OCI-LY1 (cell line): Measurements from ENCODE around the gene HDDC3.

Source experiments
- H2AFZ ChIP-seq: fragments of 200-600 bp; sonication (generic), shearing (Covaris generic); 2 replicates; pipeline ENCODE4 v1.6.0; 2014; ENCODE audit warnings: antibody characterized with exemption, mild to moderate bottlenecking, low read length
- H3F3A ChIP-seq: fragments of 200-600 bp; sonication (generic), shearing (Covaris generic); 2 replicates; pipeline ENCODE4 v1.6.0; 2014; ENCODE audit warnings: mild to moderate bottlenecking, antibody characterized with exemption, low read length, moderate library complexity; ENCODE audit not compliant: insufficient read depth
- H3K27ac ChIP-seq: fragments of 200-600 bp; sonication (generic); 2 replicates; pipeline ENCODE4 v1.5.1; 2014; ENCODE audit warnings: low read length, mixed run types, mild to moderate bottlenecking, low read depth; ENCODE audit not compliant: poor library complexity, severe bottlenecking
- H3K27me3 ChIP-seq: fragments of 200-600 bp; sonication (generic); 2 replicates; pipeline ENCODE4 v1.6.0; 2014; ENCODE audit warnings: antibody characterized with exemption, mild to moderate bottlenecking, low read length, moderate library complexity; ENCODE audit not compliant: insufficient read depth
- H3K36me3 ChIP-seq: fragments of 200-600 bp; sonication (generic); 2 replicates; pipeline ENCODE4 v1.6.1; 2014; ENCODE audit warnings: mild to moderate bottlenecking, antibody characterized with exemption, low read length, moderate library complexity, mixed read lengths; ENCODE audit not compliant: insufficient read depth
- H3K4me1 ChIP-seq: fragments of 200-600 bp; sonication (generic); 2 replicates; pipeline ENCODE4 v1.5.1; 2014; ENCODE audit warnings: mild to moderate bottlenecking, low read length, moderate library complexity; ENCODE audit not compliant: insufficient read depth, severe bottlenecking
- H3K4me2 ChIP-seq: fragments of 200-600 bp; sonication (generic), shearing (Covaris generic); 2 replicates; pipeline ENCODE4 v1.6.1; 2014; ENCODE audit warnings: low read length
- H3K4me3 ChIP-seq: fragments of 200-600 bp; sonication (generic); 2 replicates; pipeline ENCODE4 v1.5.1; 2014; ENCODE audit warnings: low read length, low read depth, mild to moderate bottlenecking, mixed read lengths; ENCODE audit not compliant: poor library complexity, severe bottlenecking
- H3K79me2 ChIP-seq: fragments of 200-600 bp; shearing (Covaris generic); 2 replicates; pipeline ENCODE4 v1.6.1; 2016; ENCODE audit warnings: mixed run types, low read length, mixed read lengths; ENCODE audit not compliant: insufficient read depth
- H3K9ac ChIP-seq: fragments of 200-600 bp; sonication (generic), shearing (Covaris generic); 2 replicates; pipeline ENCODE4 v1.6.1; 2014; ENCODE audit warnings: mild to moderate bottlenecking, low read length, mixed read lengths
- H3K9me2 ChIP-seq: fragments of 200-600 bp; sonication (generic), shearing (Covaris generic); 2 replicates; pipeline ENCODE4 v1.6.1; 2014; ENCODE audit warnings: low read depth, mild to moderate bottlenecking, low read length, mixed read lengths
- H3K9me3 ChIP-seq: fragments of 200-600 bp; shearing (Covaris generic); 2 replicates; pipeline ENCODE4 v1.6.1; 2014; ENCODE audit warnings: low read length, mixed read lengths
- H4K20me1 ChIP-seq: fragments of 200-600 bp; sonication (generic), shearing (Covaris generic); 2 replicates; pipeline ENCODE4 v1.6.0; 2016; ENCODE audit warnings: mild to moderate bottlenecking, low read length; ENCODE audit not compliant: insufficient read depth
- CTCF ChIP-seq: fragments of 200-600 bp; sonication (generic), shearing (Covaris generic); IDR thresholded peaks from 2 replicates; pipeline ENCODE4 v1.5.1; 2017; ENCODE audit warnings: mild to moderate bottlenecking, antibody characterized with exemption, low read length, moderate library complexity, mixed read lengths
- EZH2 ChIP-seq: fragments of 200-600 bp; sonication (generic), shearing (Covaris generic); IDR thresholded peaks from 2 replicates; pipeline ENCODE4 v1.8.0; 2017; ENCODE audit warnings: borderline replicate concordance, mixed run types, mild to moderate bottlenecking, antibody characterized with exemption, low read length, moderate library complexity, mixed read lengths

The HDDC3 gene

GRCh38 chr15:90954712-90955623 lies 22.6 kb upstream of the HDDC3 start, which contains the start of gene RCCD1:
TSS of gene RCCD1 (plus strand) at chr15:90954884. CDS start at chr15:90956735, 1,851 bp downstream.
- Histone ChIP-seq H3K4me3 (peak within 1 kb of the TSS; percentile 66), H3K4me1 (peaks cover 24% of the 10 kb centered on the region), H3K36me3 (peaks cover 39% of the 10 kb centered on the region)

GRCh38 chr15:90953947-90954711 lies 21.8 kb upstream of the HDDC3 start:
- peak overlapping the region; percentile 66 for H3K4me3 ChIP-seq
- no peak overlapping the region for H2AFZ ChIP-seq
- H3K4me1 ChIP-seq: peaks cover 24% of the 10 kb centered on the region
- no peaks in the 10 kb centered on the region for H3K79me2 ChIP-seq
- H3K36me3 ChIP-seq: peaks cover 42% of the 10 kb centered on the region
- H3K27ac ChIP-seq: peak overlapping the region; percentile 98
- H4K20me1 ChIP-seq: no peaks in the 10 kb centered on the region
- H3K9ac ChIP-seq: peak overlapping the region; percentile 94; the same call in 1 of the 2 replicates
- H3K27me3 ChIP-seq: no peaks in the 10 kb centered on the region
- TF ChIP-seq EZH2 (no peak), CTCF (no peak)
- no peaks in the 10 kb centered on the region for H3K9me3 ChIP-seq
- peak overlapping the region; percentile 96 for H3K4me2 ChIP-seq
- H3K9me2 ChIP-seq: no peaks in the 10 kb centered on the region
- no peaks in the 10 kb centered on the region for H3F3A ChIP-seq

More at GRCh38 chr15:90954712-90955623, 22.6 kb upstream of the HDDC3 start, which contains the start of gene RCCD1:
- no peaks in the 10 kb centered on the region for H3K79me2 ChIP-seq
- H3K27me3 ChIP-seq: no peaks in the 10 kb centered on the region
- no peaks in the 10 kb centered on the region for H4K20me1 ChIP-seq
- no peak within 1 kb of the TSS for H2AFZ ChIP-seq
- peak within 1 kb of the TSS; percentile 98 for H3K27ac ChIP-seq
- peak within 1 kb of the TSS; percentile 96 for H3K4me2 ChIP-seq
- no peaks in the 10 kb centered on the region for H3F3A ChIP-seq
- peak within 1 kb of the TSS; percentile 94 for H3K9ac ChIP-seq
- no peaks in the 10 kb centered on the region for H3K9me2 ChIP-seq
- TF ChIP-seq CTCF: no peak
- no peak for TF ChIP-seq EZH2
- no peaks in the 10 kb centered on the region for H3K9me3 ChIP-seq

DNA sequence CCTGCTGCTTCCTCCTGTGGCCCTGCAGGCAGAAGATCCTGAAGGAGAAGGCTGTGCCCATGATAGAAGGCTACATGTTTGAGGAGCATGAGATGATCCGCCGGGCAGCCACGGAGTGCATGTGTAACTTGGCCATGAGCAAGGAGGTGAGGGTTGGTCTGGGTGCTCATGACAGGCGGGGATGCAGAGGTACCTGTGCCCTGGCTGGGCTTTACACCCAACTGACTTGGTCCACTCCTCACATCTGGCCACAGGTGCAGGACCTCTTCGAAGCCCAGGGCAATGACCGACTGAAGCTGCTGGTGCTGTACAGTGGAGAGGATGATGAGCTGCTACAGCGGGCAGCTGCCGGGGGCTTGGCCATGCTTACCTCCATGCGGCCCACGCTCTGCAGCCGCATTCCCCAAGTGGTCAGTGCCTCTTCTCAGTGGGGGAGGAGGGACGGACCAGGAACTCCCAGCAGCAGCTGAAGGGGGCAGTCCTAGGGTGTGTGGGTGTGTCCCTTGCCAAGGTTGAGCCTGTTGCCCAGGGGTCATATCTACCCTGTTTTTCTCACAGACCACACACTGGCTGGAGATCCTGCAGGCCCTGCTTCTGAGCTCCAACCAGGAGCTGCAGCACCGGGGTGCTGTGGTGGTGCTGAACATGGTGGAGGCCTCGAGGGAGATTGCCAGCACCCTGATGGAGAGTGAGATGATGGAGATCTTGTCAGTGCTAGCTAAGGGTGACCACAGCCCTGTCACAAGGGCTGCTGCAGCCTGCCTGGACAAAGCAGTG lies 20.7 kb upstream of the HDDC3 start:
- no peaks in the 10 kb centered on the region for H3K9me2 ChIP-seq
- peaks cover 49% of the 10 kb centered on the region for H3K36me3 ChIP-seq
- TF ChIP-seq CTCF (no peak), EZH2 (no peak)
- H3K27ac ChIP-seq: no peak overlapping the region
- no peaks in the 10 kb centered on the region for H3K9me3 ChIP-seq
- H4K20me1 ChIP-seq: no peaks in the 10 kb centered on the region
- H3K4me1 ChIP-seq: peaks cover 24% of the 10 kb centered on the region
- H3K27me3 ChIP-seq: no peaks in the 10 kb centered on the region
- no peak overlapping the region for H3K4me2 ChIP-seq
- H2AFZ ChIP-seq: no peak overlapping the region
- no peaks in the 10 kb centered on the region for H3K79me2 ChIP-seq
- H3K9ac ChIP-seq: no peak overlapping the region
- no peak overlapping the region for H3K4me3 ChIP-seq
- H3F3A ChIP-seq: no peaks in the 10 kb centered on the region
